Upper lobe of left lung (tissue), 6 donors: ENCODE data around the gene RNF38. TPM values are rescaled to one million over a fixed set of nuclear protein-coding genes. Genes with fewer than 3 reads are reported as not detected.
A peak's percentile ranks its signal among the peaks of the same experiment; 100 is the strongest.
"Not testable (repeated sequence)": the region's sequence is repeated elsewhere in the genome, so short reads cannot be mapped to it uniquely, and the experiment has no call there.

Source experiments
- ATAC-seq, 2 donors: fragments of 200-7000 bp; cut with Tn5 transposase; one replicate each; pipeline ENCODE4 v1.9.1; 2022; ENCODE audit warnings: mild to moderate bottlenecking in 2 of 2, moderate library complexity in 2 of 2; ENCODE audit not compliant: low FRiP score in 2 of 2
- DNase-seq, 2 donors: peaks; one replicate each; pipeline ENCODE4 v3.0.0-alpha.2; 2019 to 2020
- H3K27ac ChIP-seq, 4 donors: fragments of 200-600 bp; sonication (generic); one replicate each; pipeline ENCODE4 v1.5.1; 2016 to 2019
- H3K27me3 ChIP-seq, 4 donors: fragments of 200-600 bp; sonication (generic); one replicate each; pipeline ENCODE4 v1.5.1; 2017 to 2019
- H3K36me3 ChIP-seq, 4 donors: fragments of 200-600 bp; sonication (generic); one replicate each; pipeline ENCODE4 v1.5.1; 2016 to 2019
- H3K4me1 ChIP-seq, 4 donors: fragments of 200-600 bp; sonication (generic); one replicate each; pipeline ENCODE4 v1.5.1; 2018 to 2019
- H3K4me3 ChIP-seq, 4 donors: fragments of 200-600 bp; sonication (generic); one replicate each; pipeline ENCODE4 v1.5.1; 2017 to 2019; ENCODE audit warnings: mild to moderate bottlenecking in 2 of 4, moderate library complexity in 1 of 4
- H3K9me3 ChIP-seq, 4 donors: fragments of 200-600 bp; sonication (generic); one replicate each; pipeline ENCODE4 v1.5.1; 2018 to 2019
- CTCF ChIP-seq, 6 experiments: fragments of 450-650 bp in 4 of 6; fragments of 200-600 bp in 2 of 6; sonication (generic) in 2 of 6; IDR thresholded peaks; one replicate each; pipeline ENCODE4 v1.5.1; 2016 to 2019; ENCODE audit warnings: antibody characterized with exemption in 6 of 6
- EP300 ChIP-seq, 4 donors: sonication (generic); formaldehyde crosslinking; IDR thresholded peaks; one replicate each; pipeline ENCODE4 v1.5.1; 2017; ENCODE audit warnings: antibody characterized with exemption in 4 of 4, control low read depth in 2 of 4
- POLR2A ChIP-seq, 4 donors: fragments of 450-650 bp; IDR thresholded peaks; one replicate each; pipeline ENCODE4 v1.5.1; 2016 to 2017; ENCODE audit warnings: antibody characterized with exemption in 4 of 4, mild to moderate bottlenecking in 2 of 4
- POLR2AphosphoS5 ChIP-seq, 2 donors: sonication (generic); formaldehyde crosslinking; IDR thresholded peaks; one replicate each; pipeline ENCODE4 v1.5.1; 2017; ENCODE audit warnings: antibody characterized with exemption in 2 of 2
- WGBS, 2 donors: methylation state at CpG; one replicate each; pipeline ENCODE4 v1.1.5; 2017 to 2018; 5-methylcytosine and 5-hydroxymethylcytosine counted together
- total RNA-seq, 6 donors: library from RNA; depleted of rRNA in 4 of 6; stranded (reverse); fragments of >200 nt in 4 of 6; gene quantifications; one replicate each; pipeline versions ENCODE4 v1.1.0 to v1.2.1, GENCODE V29; 2016 to 2021
- donor health status: DM: no; HTN: no; CAD: no; lungs with moderate emphysema.
- donor health status: DM: no; HTN: yes; CAD: no; lungs with severe emphysema.

Gene RNF38
- total RNA-seq, 6 donors from 2014 or later: 17.4 to 41.9 (median 34.3) TPM

GRCh38 chr9:36325081-36325828, 74.8 kb downstream of the RNF38 start:
- H3K9me3 ChIP-seq: no peaks in the 10 kb centered on the region
- TF ChIP-seq EP300 (IDR thresholded peaks at IDR 0.05): no peak
- no peak for TF ChIP-seq CTCF (IDR thresholded peaks at IDR 0.05)
- no peak for TF ChIP-seq POLR2A (IDR thresholded peaks at IDR 0.05)
- no peak for TF ChIP-seq POLR2AphosphoS5 (IDR thresholded peaks at IDR 0.05)
- DNase-seq (peak in 1 of 2 donors; percentile 24), ATAC-seq (peak in 1 of 2 donors; percentile 64)
- H3K4me3 ChIP-seq: no peak overlapping the region
- WGBS, 2 donors: 85 to 90% methylated on average over 20 to 23 of the region's 24 CpGs
- no peaks in the 10 kb centered on the region for H3K36me3 ChIP-seq
- no peak overlapping the region for H3K27ac ChIP-seq
- peaks cover 0 to 5% (median 0%) of the 10 kb centered on the region in 4 donors for H3K4me1 ChIP-seq
- no peaks in the 10 kb centered on the region for H3K27me3 ChIP-seq

GRCh38 chr9:36323926-36324325, 76.1 kb downstream of the RNF38 start:
- H3K36me3 ChIP-seq: no peaks in the 10 kb centered on the region
- H3K9me3 ChIP-seq: no peaks in the 10 kb centered on the region
- 84 to 86% methylated on average over 12 of the region's 12 CpGs for WGBS, 2 donors
- TF ChIP-seq POLR2AphosphoS5 (IDR thresholded peaks at IDR 0.05) (no peak), POLR2A (IDR thresholded peaks at IDR 0.05) (no peak), EP300 (IDR thresholded peaks at IDR 0.05) (no peak), CTCF (IDR thresholded peaks at IDR 0.05) (no peak)
- H3K4me3 ChIP-seq: no peak overlapping the region
- DNase-seq (no peak), ATAC-seq (no peak)
- H3K27ac ChIP-seq: no peak overlapping the region
- peaks cover 0 to 8% (median 4%) of the 10 kb centered on the region in 4 donors for H3K4me1 ChIP-seq
- no peaks in the 10 kb centered on the region for H3K27me3 ChIP-seq

GRCh38 chr9:36322462-36322861, 77.6 kb downstream of the RNF38 start:
- no peak overlapping the region for H3K27ac ChIP-seq
- TF ChIP-seq CTCF (IDR thresholded peaks at IDR 0.05) (no peak), EP300 (IDR thresholded peaks at IDR 0.05) (no peak), POLR2AphosphoS5 (IDR thresholded peaks at IDR 0.05) (no peak), POLR2A (IDR thresholded peaks at IDR 0.05) (no peak)
- H3K27me3 ChIP-seq: no peaks in the 10 kb centered on the region
- WGBS, 2 donors: 56 to 69% methylated on average over 3 of the region's 3 CpGs
- no peak overlapping the region for H3K4me3 ChIP-seq
- no peaks in the 10 kb centered on the region for H3K36me3 ChIP-seq
- peaks cover 0 to 7% (median 4%) of the 10 kb centered on the region in 4 donors for H3K4me1 ChIP-seq
- ATAC-seq: no peak
- H3K9me3 ChIP-seq: no peaks in the 10 kb centered on the region
- no peak for DNase-seq

- H3K36me3 ChIP-seq, H3K27me3 ChIP-seq, DNase-seq, H3K4me1 ChIP-seq, ATAC-seq, H3K27ac ChIP-seq, H3K4me3 ChIP-seq, H3K9me3 ChIP-seq: not testable (repeated sequence)
- 91 to 93% methylated on average over 4 of the region's 4 CpGs for WGBS, 2 donors
These were observed 78.2 kb downstream of the RNF38 start for GRCh38 chr9:36321903-36322302.

GRCh38 chr9:36320466-36320865, 79.6 kb downstream of the RNF38 start:
- Histone ChIP-seq H3K36me3 (no peaks in the 10 kb centered on the region), H3K27me3 (no peaks in the 10 kb centered on the region), H3K9me3 (no peaks in the 10 kb centered on the region), H3K4me3 (no peak overlapping the region), H3K27ac (peak overlapping the region in 1 of 4 donors; percentile 46), H3K4me1 (peaks cover 0 to 14% (median 12%) of the 10 kb centered on the region in 4 donors)
- 60 to 89% methylated on average over 5 of the region's 5 CpGs for WGBS, 2 donors
- DNase-seq (no peak), ATAC-seq (no peak)
- TF ChIP-seq CTCF (IDR thresholded peaks at IDR 0.05) (no peak), POLR2A (IDR thresholded peaks at IDR 0.05) (no peak), POLR2AphosphoS5 (IDR thresholded peaks at IDR 0.05) (no peak), EP300 (IDR thresholded peaks at IDR 0.05) (no peak)
